Endodermal cell (in vitro differentiated cells): ENCODE measurements around the gene OR14K1. TPM values are rescaled to one million over a fixed set of nuclear protein-coding genes. Genes with fewer than 3 reads are reported as not detected.

Experiments used
- total RNA-seq, 2 donors: library from RNA; stranded (reverse); fragmentation: NEBNext Ultra II Directional in 1 of 2; extraction: Animal tissue kit (Norgen Biotek cat#: 25700) in 1 of 2; gene quantifications; 2 replicates in 1 of 2; 3 replicates in 1 of 2; pipeline ENCODE4 v1.2.1, GENCODE V29; 2021

OR14K1 gene
- total RNA-seq, 2 donors from 2014 or later: 0.29 TPM; not detected in 1

Other genes with a start within 250 kb of the OR14K1 start
- gene OR2C3, start 202.2 kb upstream of the OR14K1 start, total RNA-seq: not detected
- not detected for gene GCSAML, start 189.5 kb upstream of the OR14K1 start, total RNA-seq
- not detected for gene OR2G2, start 150.3 kb upstream of the OR14K1 start, total RNA-seq
- gene OR2G3, start 133.0 kb upstream of the OR14K1 start, total RNA-seq: not detected
- not detected for gene OR13G1, start 58.9 kb upstream of the OR14K1 start, total RNA-seq
- gene OR6F1, start 22.0 kb upstream of the OR14K1 start, total RNA-seq: not detected
- not detected for gene OR14A2, start 9.5 kb downstream of the OR14K1 start, total RNA-seq
- gene OR1C1, start 21.9 kb downstream of the OR14K1 start, total RNA-seq: not detected
- not detected for gene OR14A16, start 85.5 kb downstream of the OR14K1 start, total RNA-seq
- not detected for gene OR11L1, start 103.3 kb downstream of the OR14K1 start, total RNA-seq
- 1 to 10 TPM; 1.7 to 1.8 TPM for gene TRIM58, start 118.6 kb downstream of the OR14K1 start, total RNA-seq
- gene OR2W3, start 157.0 kb downstream of the OR14K1 start, total RNA-seq: 1 to 10 TPM in 1 of 2 donors, under 1 TPM in 1; 0.29 to 1.6 TPM
- not detected for gene OR2T8, start 181.6 kb downstream of the OR14K1 start, total RNA-seq
- gene OR2AJ1, start 186.3 kb downstream of the OR14K1 start, total RNA-seq: not detected
- gene OR2L8, start 210.2 kb downstream of the OR14K1 start, total RNA-seq: not detected
- gene OR2AK2, start 226.6 kb downstream of the OR14K1 start, total RNA-seq: not detected